Fibroblast of the aortic adventitia (primary cell): ENCODE data around the gene SIK1. TPM values are rescaled to one million over a fixed set of nuclear protein-coding genes. Genes with fewer than 3 reads are reported as not detected.
"Not testable (repeated sequence)": the region's sequence is repeated elsewhere in the genome, so short reads cannot be mapped to it uniquely, and the experiment has no call there.

Experiments
- DNase-seq: peaks from one replicate; pipeline ENCODE4 v3.0.0-alpha.2; 2010; ENCODE audit warnings: low read depth
- H3K4me3 ChIP-seq: 2 replicates; pipeline ENCODE4 v1.5.1; 2011; ENCODE audit warnings: low read depth, mild to moderate bottlenecking, control low read depth, low read length, moderate library complexity
- CTCF ChIP-seq: IDR thresholded peaks from 2 replicates; pipeline ENCODE4 v1.5.1; 2011; ENCODE audit warnings: mild to moderate bottlenecking, low read length, control low read depth, inconsistent platforms; ENCODE audit not compliant: insufficient read depth
- total RNA-seq: library from RNA; depleted of rRNA; stranded (reverse); fragments of >200 nt; gene quantifications from 2 replicates; pipeline ENCODE4 v1.2.3, GENCODE V29; 2012; ENCODE audit warnings: low replicate concordance

SIK1 gene
- total RNA-seq = 4.4 TPM in 1 of 2 replicates, not detected in the other

DNA sequence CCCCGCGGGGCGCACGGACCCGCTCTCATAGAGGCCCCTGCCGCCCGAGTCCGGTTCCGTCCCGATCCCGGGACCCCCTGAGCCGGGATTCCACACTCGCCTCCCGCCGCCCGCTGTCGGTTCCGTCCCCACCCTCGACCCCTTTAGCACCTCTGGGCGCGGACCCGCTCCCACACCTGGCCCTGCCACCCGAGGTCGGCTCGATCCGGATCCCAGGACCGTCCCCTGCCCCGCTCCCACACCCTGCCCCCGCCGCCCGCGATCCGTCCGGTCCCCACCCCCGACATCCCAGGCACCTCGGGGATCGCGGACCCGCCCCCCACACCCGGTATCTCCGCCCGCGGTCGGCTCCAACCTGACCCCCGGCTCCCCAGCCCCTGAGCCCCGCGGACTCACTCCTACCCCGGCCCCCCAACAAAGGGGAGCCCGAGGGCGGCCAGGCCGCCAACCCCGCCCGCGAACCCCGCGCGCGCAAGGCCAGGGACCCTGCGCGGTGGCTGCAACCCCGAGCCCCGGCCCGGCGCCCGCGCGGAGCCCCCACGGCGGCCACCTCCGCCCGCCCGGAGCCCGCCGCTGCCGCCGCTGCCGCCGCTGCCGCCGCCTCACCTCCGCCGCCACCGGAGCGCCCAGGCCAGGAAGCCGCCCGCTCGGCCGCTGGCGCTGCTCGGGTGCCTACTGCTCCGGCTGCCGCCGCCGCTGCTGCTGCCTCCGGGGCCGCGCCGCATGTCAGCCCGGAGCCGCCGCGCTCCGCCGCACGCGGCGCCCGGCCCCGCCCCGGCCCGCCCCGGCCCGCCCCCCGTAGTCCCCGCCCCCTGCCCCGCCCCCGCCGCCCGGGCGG lies at the start of gene SIK1:
SIK1 (minus strand) TSS at position 728 of the 838 bp plus-strand sequence. CDS start 953 bp downstream, outside the sequence.
- H3K4me3 ChIP-seq, DNase-seq: not testable (repeated sequence)

DNA sequence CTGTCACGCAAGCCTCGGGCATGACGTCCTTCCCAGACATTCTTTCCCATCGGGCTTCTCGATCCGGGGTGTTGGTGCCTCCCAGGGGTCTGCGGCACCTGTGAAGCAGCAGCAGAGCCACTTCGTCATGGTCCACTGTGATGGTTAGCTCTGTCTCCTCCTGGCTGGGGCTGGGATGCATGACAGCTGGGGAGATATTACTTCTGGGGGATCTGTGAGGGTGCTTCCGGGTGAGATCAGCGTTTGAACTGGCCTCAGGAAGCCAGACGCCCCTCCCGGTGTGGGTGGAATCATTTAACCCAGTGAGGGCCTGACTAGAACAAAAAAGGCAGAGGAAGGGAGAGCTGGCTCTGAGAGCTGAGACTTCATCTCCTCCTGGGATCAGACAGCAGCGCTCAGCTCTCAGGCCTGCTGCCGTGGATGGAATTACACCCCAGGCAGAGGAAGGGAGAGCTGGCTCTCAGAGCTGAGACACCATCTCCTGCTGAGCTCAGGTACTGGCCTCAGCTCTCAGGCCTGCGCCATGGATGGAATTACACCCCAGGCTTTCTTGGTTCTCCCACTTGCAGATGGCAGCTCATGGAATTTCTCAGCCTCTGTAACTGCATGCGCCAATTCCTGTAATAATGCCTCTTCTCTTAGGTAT lies 44.8 kb upstream of the SIK1 start:
- not testable (repeated sequence) for H3K4me3 ChIP-seq, DNase-seq

GRCh38 chr21:43469719-43470458 lies 43.0 kb upstream of the SIK1 start:
- H3K4me3 ChIP-seq, DNase-seq: not testable (repeated sequence)

GRCh38 chr21:43467785-43468184 lies 40.9 kb upstream of the SIK1 start:
- no peak for DNase-seq
- TF ChIP-seq CTCF = no peak
- no peak overlapping the region for H3K4me3 ChIP-seq

GRCh38 chr21:43465159-43465558 lies 38.2 kb upstream of the SIK1 start:
- not testable (repeated sequence) for H3K4me3 ChIP-seq, DNase-seq

- not testable (repeated sequence) for H3K4me3 ChIP-seq, DNase-seq
Observed at GRCh38 chr21:43463498-43464261, 36.7 kb upstream of the SIK1 start.

DNA sequence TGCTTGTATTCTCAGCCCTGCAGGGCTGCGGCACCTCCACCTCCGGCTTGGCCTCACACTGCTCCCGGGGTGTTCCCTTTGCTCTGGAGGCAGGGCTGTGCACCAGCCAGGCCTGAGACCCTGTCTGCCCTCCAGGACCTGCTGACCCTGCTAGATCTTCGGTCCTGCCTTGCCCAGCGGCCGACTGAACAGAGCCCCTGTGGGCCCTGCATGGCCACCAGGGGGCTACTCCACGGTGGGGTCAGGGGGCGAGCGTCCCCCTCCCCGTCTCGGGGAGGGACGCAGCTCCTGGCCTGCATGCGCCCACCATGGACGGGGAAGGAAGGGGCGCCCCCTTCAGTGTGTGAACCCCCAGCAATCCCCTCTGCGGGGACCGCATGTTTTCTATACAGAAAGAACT lies 36.0 kb upstream of the SIK1 start:
- DNase-seq, H3K4me3 ChIP-seq: not testable (repeated sequence)

DNA sequence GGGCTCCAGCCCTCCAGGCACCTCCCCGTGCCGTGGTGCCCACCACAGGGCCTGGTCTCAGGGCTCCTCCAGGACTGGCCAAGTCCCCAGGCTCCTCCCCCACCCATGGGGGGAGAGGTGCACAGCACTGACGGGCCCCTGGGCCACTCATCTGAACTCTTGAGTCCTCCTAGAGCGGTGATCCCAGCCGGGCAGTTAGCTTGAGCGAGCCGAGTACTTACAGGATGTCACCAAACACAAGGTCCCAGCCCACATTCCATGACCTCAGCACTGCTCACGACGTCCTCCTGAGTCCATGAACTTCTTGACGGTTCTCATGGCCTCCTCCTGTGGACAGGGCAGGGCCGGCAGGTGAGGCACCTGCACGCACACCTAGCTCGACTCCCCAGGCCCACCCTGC lies 33.5 kb upstream of the SIK1 start:
- DNase-seq, H3K4me3 ChIP-seq: not testable (repeated sequence)

- DNase-seq, H3K4me3 ChIP-seq: not testable (repeated sequence)
Observed at GRCh38 chr21:43458995-43459394, 32.1 kb upstream of the SIK1 start.

- DNase-seq, H3K4me3 ChIP-seq: not testable (repeated sequence)
Observed at GRCh38 chr21:43456616-43457314, 29.8 kb upstream of the SIK1 start.

DNA sequence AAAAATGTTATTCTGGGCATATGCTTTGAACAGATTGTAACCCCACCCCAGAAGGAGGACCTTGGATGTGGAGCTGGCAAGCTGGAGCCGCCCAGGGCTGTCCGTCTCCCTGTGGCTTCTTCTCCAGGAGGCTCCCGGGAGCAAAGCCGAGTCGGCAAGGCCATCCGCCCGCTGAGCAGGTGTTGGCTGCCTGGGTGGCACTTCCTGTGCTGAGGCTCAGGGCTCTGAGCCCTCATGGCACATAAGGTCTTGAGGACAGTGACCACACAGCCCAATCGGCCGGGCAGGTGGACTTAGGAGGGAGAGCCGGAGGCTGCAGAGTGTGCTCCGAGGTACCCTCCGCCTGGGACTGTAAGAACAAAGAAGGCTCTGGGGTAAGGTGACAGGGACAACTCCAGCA lies 28.8 kb upstream of the SIK1 start:
- H3K4me3 ChIP-seq, DNase-seq: not testable (repeated sequence)

GRCh38 chr21:43454176-43454575 lies 27.2 kb upstream of the SIK1 start:
- DNase-seq, H3K4me3 ChIP-seq: not testable (repeated sequence)

DNA sequence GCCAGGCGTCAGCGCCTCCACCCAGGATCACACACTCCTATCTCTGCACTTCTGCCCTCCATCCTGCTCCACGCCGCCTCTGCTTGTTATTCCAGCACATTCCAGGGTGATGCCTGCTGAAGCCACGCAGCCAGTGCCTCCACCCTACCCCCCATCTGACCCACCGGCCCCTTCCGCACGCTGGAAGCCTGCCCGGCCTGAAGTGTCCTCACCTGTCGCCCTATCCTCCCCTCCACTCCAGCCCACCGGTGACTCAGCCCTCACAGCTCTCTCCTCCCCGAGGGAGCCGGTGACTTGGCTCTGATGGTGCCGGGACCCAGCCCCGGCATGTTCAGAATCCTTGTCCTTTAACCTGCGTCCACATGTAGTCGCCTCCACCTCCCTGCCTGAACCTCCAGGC lies 24.9 kb upstream of the SIK1 start:
- H3K4me3 ChIP-seq, DNase-seq: not testable (repeated sequence)

DNA sequence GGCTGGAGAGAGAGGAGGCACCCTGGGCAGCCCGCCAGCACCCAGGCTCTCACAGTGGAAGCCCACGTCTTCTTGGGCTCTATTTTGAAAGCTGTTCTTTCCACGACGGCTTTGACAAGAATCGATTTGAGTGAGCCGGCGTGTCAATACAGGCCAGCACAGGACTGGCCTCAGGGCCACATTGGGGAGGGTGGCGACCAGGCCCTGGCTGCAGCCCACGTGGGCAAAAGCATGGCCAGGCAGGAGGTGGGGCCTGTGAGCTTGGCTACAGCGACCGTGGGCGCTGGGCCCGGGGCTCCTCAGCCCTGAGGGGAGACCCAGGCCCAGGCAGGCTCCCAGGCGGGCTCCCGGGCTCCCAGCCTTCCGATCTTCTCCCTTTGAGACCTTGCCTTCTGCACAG lies 23.4 kb upstream of the SIK1 start:
- not testable (repeated sequence) for H3K4me3 ChIP-seq, DNase-seq

DNA sequence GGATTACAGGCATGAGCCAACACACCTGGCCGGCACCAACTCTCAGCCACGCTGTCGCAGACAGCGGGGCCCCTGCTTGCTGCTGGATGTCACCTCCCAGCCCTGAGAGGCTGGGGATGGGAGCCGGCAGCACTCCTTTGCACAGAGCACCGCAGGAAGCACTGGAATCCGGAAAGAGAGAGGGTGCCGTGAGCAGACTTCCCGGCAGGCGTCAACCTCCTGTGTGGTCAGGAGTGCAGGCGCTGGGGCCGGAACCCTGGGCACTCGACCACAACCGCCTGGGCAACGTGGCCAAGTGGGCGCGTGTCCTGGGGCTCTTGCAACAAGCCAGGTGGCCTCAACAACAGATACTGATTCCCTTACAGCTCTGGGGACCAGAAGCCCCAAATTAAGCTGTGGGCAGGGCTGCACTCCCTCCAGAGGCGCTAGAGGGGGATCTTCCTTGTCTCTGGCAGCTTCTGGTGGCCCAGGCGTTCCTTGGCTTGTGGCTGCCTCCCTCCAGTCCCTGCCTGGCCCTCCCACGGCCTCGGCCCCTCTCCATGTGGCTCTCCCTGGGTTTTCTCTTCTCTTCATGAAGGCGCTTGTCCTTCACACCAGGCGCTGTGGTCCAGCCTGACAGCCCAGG lies 20.5 kb upstream of the SIK1 start:
- not testable (repeated sequence) for DNase-seq

DNA sequence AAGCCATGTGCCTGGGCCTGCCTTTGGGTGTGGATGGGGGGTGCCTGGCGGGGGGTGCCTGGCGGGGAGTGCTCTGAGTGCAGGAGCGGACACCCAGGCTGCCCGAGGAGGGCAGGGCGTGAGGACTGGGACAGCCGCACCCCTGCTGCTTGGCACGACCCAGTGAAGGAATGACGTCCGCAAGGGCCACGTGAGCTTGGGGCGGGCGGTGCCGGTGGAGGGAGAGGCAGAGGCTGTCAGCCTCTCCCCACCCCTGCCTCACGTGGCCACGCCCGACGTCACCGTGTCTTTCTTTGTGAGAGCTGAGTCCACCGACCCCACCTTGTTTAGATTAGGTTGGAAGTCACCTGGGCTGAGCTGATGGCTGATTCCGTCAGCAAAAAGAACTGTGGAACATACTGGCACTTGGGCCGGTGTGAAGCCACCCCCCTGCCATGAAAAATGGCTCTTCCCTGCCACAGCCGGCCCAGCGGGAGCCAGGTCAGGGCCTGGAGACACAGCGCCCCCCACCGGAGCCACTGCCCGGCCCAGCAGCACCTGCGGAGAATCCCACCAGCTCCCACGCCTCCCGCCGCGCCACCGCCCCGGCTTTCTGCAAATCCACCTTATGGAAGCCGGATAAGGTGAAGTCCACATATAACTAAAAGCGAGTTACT lies 19.5 kb upstream of the SIK1 start:
- not testable (repeated sequence) for H3K4me3 ChIP-seq, DNase-seq

More for the DNA sequence above, 20.5 kb upstream of the SIK1 start:
- not testable (repeated sequence) for H3K4me3 ChIP-seq
